Heart right ventricle (tissue), 16 donors: ENCODE data around the gene DEAF1. TPM values are rescaled to one million over a fixed set of nuclear protein-coding genes. Genes with fewer than 3 reads are reported as not detected.

Experiments
- ATAC-seq, 8 donors: fragments of 200-7000 bp; cut with Tn5 transposase; one replicate each; pipeline ENCODE4 v1.9.1; 2020; ENCODE audit warnings: mild to moderate bottlenecking in 8 of 8, moderate library complexity in 8 of 8, moderate number of reproducible peaks in 1 of 8
- DNase-seq, 2 donors: peaks; one replicate each; pipeline ENCODE4 v3.0.0-alpha.2; 2020
- H3K27ac ChIP-seq, 10 donors: fragments of 200-600 bp; sonication (generic) in 2 of 10; one replicate each; pipeline versions ENCODE4 v1.5.0 to v1.8.0; 2020 to 2022; ENCODE audit warnings: mild to moderate bottlenecking in 3 of 10
- H3K27me3 ChIP-seq, 7 donors: fragments of 200-600 bp; one replicate each; pipeline ENCODE4 v1.8.0; 2021 to 2022; ENCODE audit warnings: mild to moderate bottlenecking in 2 of 7
- H3K36me3 ChIP-seq, 9 donors: fragments of 200-600 bp; sonication (generic) in 1 of 9; one replicate each; pipeline versions ENCODE4 v1.5.0 to v1.8.0; 2020 to 2022; ENCODE audit warnings: mild to moderate bottlenecking in 2 of 9
- H3K4me1 ChIP-seq, 9 donors: fragments of 200-600 bp; sonication (generic) in 1 of 9; one replicate each; pipeline versions ENCODE4 v1.5.0 to v1.8.0; 2020 to 2022; ENCODE audit warnings: mild to moderate bottlenecking in 4 of 9
- H3K4me3 ChIP-seq, 10 donors: fragments of 200-600 bp; sonication (generic) in 2 of 10; one replicate each; pipeline versions ENCODE4 v1.5.0 to v1.8.0; 2020 to 2022; ENCODE audit warnings: mild to moderate bottlenecking in 7 of 10, moderate library complexity in 2 of 10
- H3K9me3 ChIP-seq, 11 donors: fragments of 200-600 bp in 10 of 11; sonication (generic) in 2 of 11; one replicate each; pipeline versions ENCODE4 v1.5.0 to v1.8.0; 2013 to 2022; ENCODE audit warnings: mild to moderate bottlenecking in 2 of 11, control low read depth in 1 of 11, moderate library complexity in 1 of 11
- WGBS, 2 donors: extraction: QIAGEN DNeasy Blood & Tissue Kit; methylation state at CpG; one replicate each; pipeline ENCODE4 v1.1.7; 2013; ENCODE audit warnings: inconsistent platforms in 1 of 2; 5-methylcytosine and 5-hydroxymethylcytosine counted together
- intact Hi-C, 10 donors: fragments of 100-400 bp; cut with DNase I; formaldehyde crosslinking; loops; one replicate each; pipeline versions ENCODE4 v1.11.1 to v1.14.2; 2022
- polyA plus RNA-seq, 2 donors: library from polyadenylated mRNA; stranded (reverse); fragments of 200-250 nt; gene quantifications; one replicate each; pipeline ENCODE4 v1.2.3, GENCODE V29; 2013
- total RNA-seq, 10 donors: library from RNA; stranded (reverse); fragmentation: NEBNext Ultra II Directional in 3 of 10; extraction: Animal tissue kit (Norgen Biotek cat#: 25700) in 3 of 10; gene quantifications; one replicate each; pipeline versions ENCODE4 v1.2.1 to v1.2.4, GENCODE V29; 2021 to 2023
- TF ChIP-seq, protein P1 (sequence below), 9 donors: fragments of 200-600 bp; sonication (generic) in 2 of 9; IDR thresholded peaks; one replicate each; pipeline versions ENCODE4 v1.5.0 to v1.8.0; 2021 to 2022; ENCODE audit warnings: antibody characterized with exemption in 9 of 9, mild to moderate bottlenecking in 5 of 9, moderate library complexity in 1 of 9
- donor health status: Arrhythmogenic right ventricular cardiomyopathy.
- donor health status: ischemic (EF 13 %, LVEDD 7.1; RV severe dilation, severe dysfunction).
- donor health status: healthy with polysubstance abuse.
- donor health status: DM: no; HTN: yes; CAD: no.
- donor health status: DM: no; HTN: no; CAD: no.
- donor health status: ischemic (EF 25% LVEDD 6.9; RV normal size, moderate dysfunction).
- donor health status: ischemic (EF 25% LVEDD 5.7; RV mildly dilated, moderate dysfunction).
- donor health status: healthy.
- donor health status: DM: yes; HTN: yes; CAD: no.
- donor health status: Ischemic cardiomyopathy.
- donor health status: ischemic (EF 35%, LVEDD 5.7; RV mildly dilated, moderate dysfunction).
- donor health status: nonischemic (EF 11% LVEDD 7.7; RV severe dilation, severe dysfunction).
- donor health status: DM: yes; HTN: yes; CAD: no.
- donor health status: PGD.
- donor health status: ischemic (EF 29% LVEDD 5.4; RV normal size, mild dysfunction).
- donor health status: nonischemic (EF 23%, LVEDD 6.1; RV moderate dilation, normal function).

Gene DEAF1
- total and polyA plus RNA-seq, 12 donors, result 11.0 to 39.9 (median 17.0) TPM

DNA sequence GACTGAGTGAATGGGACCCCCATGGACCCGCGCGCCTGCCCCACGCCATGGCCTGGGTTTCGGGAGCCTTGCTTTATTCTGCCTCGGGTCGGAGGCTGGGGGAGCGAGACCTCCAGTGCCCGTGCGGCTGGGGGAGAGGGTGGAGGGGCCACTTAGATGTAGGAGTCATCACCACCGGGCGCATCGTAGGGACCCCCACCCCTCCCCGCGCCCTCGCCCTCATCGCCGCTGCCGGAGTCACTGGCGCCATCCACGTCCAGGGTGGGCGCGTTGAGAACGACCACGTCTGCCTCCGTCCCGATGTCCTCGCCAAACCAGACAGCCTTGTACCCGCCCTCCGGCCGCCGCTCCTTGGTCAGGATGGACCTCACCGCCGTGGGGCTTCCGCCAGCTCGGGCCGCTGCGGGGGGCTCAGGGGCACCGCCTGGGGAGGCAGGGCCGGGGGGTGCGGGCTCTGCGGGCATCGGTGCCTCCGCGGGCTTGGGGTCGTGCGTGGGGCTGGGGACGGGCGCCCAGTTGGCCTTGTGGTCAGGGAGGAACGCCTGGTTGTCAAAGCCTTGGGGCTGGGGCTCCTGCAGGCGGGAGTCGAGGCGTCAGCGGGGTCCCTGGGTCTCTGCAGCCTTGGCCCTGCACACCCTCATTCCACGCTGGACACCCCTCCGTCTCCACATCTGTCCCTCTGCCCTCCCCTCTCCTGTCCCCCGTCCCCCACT is 77.7 kb downstream of the DEAF1 start:
- no peaks in the 10 kb centered on the region for H3K9me3 ChIP-seq
- TF ChIP-seq, protein P1, sequence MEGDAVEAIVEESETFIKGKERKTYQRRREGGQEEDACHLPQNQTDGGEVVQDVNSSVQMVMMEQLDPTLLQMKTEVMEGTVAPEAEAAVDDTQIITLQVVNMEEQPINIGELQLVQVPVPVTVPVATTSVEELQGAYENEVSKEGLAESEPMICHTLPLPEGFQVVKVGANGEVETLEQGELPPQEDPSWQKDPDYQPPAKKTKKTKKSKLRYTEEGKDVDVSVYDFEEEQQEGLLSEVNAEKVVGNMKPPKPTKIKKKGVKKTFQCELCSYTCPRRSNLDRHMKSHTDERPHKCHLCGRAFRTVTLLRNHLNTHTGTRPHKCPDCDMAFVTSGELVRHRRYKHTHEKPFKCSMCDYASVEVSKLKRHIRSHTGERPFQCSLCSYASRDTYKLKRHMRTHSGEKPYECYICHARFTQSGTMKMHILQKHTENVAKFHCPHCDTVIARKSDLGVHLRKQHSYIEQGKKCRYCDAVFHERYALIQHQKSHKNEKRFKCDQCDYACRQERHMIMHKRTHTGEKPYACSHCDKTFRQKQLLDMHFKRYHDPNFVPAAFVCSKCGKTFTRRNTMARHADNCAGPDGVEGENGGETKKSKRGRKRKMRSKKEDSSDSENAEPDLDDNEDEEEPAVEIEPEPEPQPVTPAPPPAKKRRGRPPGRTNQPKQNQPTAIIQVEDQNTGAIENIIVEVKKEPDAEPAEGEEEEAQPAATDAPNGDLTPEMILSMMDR (IDR thresholded peaks at IDR 0.05), result no peak
- no peak overlapping the region for H3K27ac ChIP-seq
- peaks cover 13 to 40% (median 24%) of the 10 kb centered on the region in 9 donors for H3K4me1 ChIP-seq
- no peaks in the 10 kb centered on the region for H3K27me3 ChIP-seq
- peaks cover 0 to 32% (median 10%) of the 10 kb centered on the region in 9 donors for H3K36me3 ChIP-seq
- WGBS, 2 donors, result 93 to 94% methylated on average over 52 to 57 of the region's 57 CpGs
- H3K4me3 ChIP-seq, result no peak overlapping the region
- intact Hi-C loops, result loop anchor here in 1 of 10 donors (5.0 kb wide), 1 partner anchor 40 kb away; the partner anchor contains the start of gene PHRF1
- no peak for ATAC-seq
- peak in 1 of 2 donors; percentile 20 for DNase-seq

DNA sequence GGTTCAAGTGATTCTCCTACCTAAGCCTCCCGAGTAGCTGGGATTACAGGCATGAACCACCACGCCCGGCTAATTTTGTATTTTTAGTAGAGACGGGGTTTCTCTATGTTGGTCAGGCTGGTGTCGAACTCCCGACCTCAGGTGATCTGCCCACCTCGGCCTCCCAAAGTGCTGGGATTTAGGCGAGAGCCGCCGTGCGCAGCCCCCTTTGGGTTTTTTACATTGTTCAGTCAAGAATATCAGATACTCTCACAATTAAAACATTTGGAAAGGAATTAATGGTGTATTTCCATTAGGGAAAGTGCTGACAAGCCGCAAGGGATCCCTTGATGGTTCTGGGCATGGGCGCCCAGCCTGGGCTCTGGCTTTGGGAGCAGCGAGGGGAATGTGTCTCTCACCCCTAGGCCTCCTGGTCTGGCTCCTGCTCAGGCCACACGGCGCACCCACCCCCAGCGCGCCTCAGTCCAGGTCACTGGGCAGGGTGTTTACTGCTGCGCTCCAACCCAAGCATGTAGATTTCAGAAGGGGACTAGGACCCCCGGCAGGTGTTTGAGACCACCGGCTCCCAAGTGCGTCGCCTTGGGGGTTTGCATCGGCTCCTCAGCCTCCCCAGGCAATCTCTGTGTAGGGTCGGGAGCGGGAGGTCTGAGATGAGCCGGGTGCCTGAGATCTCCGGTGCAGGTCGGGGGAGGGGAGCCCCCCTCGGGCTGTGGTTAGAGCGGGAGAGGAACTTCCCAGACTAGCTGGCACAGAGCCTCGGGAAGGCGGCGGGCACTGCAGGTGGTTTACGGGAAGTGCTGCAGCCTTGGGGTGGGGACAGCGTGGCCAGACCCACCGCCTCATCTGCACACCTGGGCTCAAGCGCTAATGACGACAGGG is 78.5 kb downstream of the DEAF1 start:
- DNase-seq, result no peak
- H3K27me3 ChIP-seq, result no peaks in the 10 kb centered on the region
- peak overlapping the region; percentile 33 to 86 (median 73) for H3K4me3 ChIP-seq
- H3K9me3 ChIP-seq, result no peaks in the 10 kb centered on the region
- TF ChIP-seq, protein P1 (IDR thresholded peaks at IDR 0.05), result no peak
- H3K4me1 ChIP-seq, result peaks cover 13 to 40% (median 24%) of the 10 kb centered on the region in 9 donors
- intact Hi-C loops, result loop anchor here in 1 of 10 donors (5.0 kb wide), 1 partner anchor 39 kb away; the partner anchor contains the start of gene PHRF1
- peak overlapping the region; percentile 74 to 99 (median 96) for H3K27ac ChIP-seq
- ATAC-seq, result no peak
- H3K36me3 ChIP-seq, result peaks cover 0 to 37% (median 18%) of the 10 kb centered on the region in 9 donors
- WGBS, 2 donors, result 86 to 91% methylated on average over 39 of the region's 39 CpGs

DNA sequence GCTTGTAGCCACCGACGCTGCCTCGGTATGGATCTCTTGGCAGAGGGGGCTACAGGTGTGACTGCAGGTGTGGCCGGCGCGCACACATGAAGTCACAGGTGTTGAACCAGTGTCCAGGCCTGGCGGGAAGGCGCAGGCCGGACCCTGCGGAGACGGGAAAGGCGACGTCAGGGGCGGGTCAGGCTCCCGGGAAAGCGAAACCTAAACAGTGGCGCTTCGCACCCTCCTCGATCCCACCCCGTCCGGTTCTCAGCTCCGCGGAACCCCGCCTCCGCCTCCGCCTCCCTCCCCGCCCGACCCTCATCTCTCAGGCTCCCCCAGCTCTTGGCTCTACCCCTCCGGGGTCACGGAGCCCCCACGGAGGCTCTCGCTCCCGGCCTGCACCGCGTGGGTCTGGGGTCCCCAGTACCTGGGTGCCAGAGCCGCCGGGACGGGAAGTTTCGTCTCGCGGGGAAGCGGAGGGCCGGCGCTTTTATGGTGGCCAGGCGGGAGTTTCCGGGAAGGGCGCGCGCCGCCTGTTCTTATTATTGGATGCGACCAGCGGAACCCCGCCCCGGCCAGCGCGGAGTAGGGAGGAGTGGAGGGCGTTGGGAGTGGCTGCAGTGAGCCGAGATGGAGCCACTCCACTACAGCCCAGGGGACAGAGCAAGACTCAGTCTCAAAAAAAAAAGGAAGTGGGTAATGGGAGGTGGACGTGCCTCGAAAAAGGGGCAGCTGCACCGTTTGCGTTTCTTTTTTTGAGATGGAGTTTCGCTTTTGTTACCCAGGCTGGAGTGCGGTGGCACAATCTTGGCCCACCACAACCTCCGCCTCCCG is 79.3 kb downstream of the DEAF1 start, which contains the start of gene IRF7:
Gene IRF7 (minus strand): TSS at position 447 of the 816 bp plus-strand sequence. CDS start 586 bp downstream, outside the sequence.
- TF ChIP-seq, protein P1 (IDR thresholded peaks at IDR 0.05), result no peak
- Histone ChIP-seq H3K27me3 (no peaks in the 10 kb centered on the region), H3K9me3 (no peaks in the 10 kb centered on the region), H3K27ac (peak within 1 kb of the TSS; percentile 74 to 99 (median 96)), H3K4me3 (peak within 1 kb of the TSS; percentile 33 to 86 (median 73)), H3K4me1 (peaks cover 13 to 40% (median 24%) of the 10 kb centered on the region in 9 donors), H3K36me3 (peaks cover 0 to 46% (median 27%) of the 10 kb centered on the region in 9 donors)
- peak; percentile 86 to 96 (median 93) for ATAC-seq
- DNase-seq, result peak; percentile 96
- intact Hi-C loops, result loop anchor here in 2 of 10 donors (2.0 to 5.0 kb wide), 2 partner anchors 38 to 39 kb away; partner anchors contain the start of gene PHRF1 (in 2 of the 2)
- 6 to 7% methylated on average over 63 to 66 of the region's 66 CpGs for WGBS, 2 donors
